HEK293T (cell line): ENCODE results near the gene SCNN1B.

Source experiments
- ARNT ChIP-seq: fragments of 450-650 bp; IDR thresholded peaks from 2 replicates; pipeline ENCODE4 v1.6.1; 2017; ENCODE audit warnings: mild to moderate bottlenecking
- BHLHE40 ChIP-seq: fragments of 450-650 bp; IDR thresholded peaks from 2 replicates; pipeline ENCODE4 v1.6.1; 2016; ENCODE audit warnings: mild to moderate bottlenecking, moderate library complexity, borderline replicate concordance
- CTBP1 ChIP-seq: fragments of 450-650 bp; IDR thresholded peaks from 2 replicates; pipeline ENCODE4 v1.6.1; 2016; ENCODE audit warnings: borderline replicate concordance
- ELF4 ChIP-seq: fragments of 450-650 bp; IDR thresholded peaks from 2 replicates; pipeline ENCODE4 v1.6.1; 2017; ENCODE audit warnings: antibody characterized with exemption
- FOXA1 ChIP-seq: fragments of 450-650 bp; IDR thresholded peaks from 2 replicates; pipeline ENCODE4 v1.6.1; 2016; ENCODE audit warnings: mild to moderate bottlenecking
- FOXK2 ChIP-seq: fragments of 450-650 bp; IDR thresholded peaks from 2 replicates; pipeline ENCODE4 v1.6.1; 2016; ENCODE audit warnings: mild to moderate bottlenecking
- FOXM1 ChIP-seq: fragments of 450-650 bp; IDR thresholded peaks from 2 replicates; pipeline ENCODE4 v1.6.1; 2017; ENCODE audit warnings: mild to moderate bottlenecking, borderline replicate concordance
- SP1 ChIP-seq: fragments of 450-650 bp; IDR thresholded peaks from 2 replicates; pipeline ENCODE4 v1.6.1; 2017
- SUZ12 ChIP-seq: fragments of 450-650 bp; IDR thresholded peaks from 2 replicates; pipeline ENCODE4 v1.6.1; 2016; ENCODE audit warnings: mild to moderate bottlenecking
- TARDBP ChIP-seq: fragments of 450-650 bp; IDR thresholded peaks from 2 replicates; pipeline ENCODE4 v1.6.1; 2016
- ZNF384 ChIP-seq: fragments of 450-650 bp; IDR thresholded peaks from 2 replicates; pipeline ENCODE4 v1.6.1; 2016
- TF ChIP-seq, protein P1 (sequence below): fragments of 450-650 bp; IDR thresholded peaks from 2 replicates; pipeline ENCODE4 v1.6.1; 2016

- no peak for TF ChIP-seq SUZ12
- no peak for TF ChIP-seq BHLHE40
- no peak for TF ChIP-seq ELF4
- TF ChIP-seq ZNF384, result no peak
- TF ChIP-seq ARNT, result no peak
- TF ChIP-seq SP1, result no peak
- TF ChIP-seq FOXA1, result no peak
- TF ChIP-seq, protein P1, sequence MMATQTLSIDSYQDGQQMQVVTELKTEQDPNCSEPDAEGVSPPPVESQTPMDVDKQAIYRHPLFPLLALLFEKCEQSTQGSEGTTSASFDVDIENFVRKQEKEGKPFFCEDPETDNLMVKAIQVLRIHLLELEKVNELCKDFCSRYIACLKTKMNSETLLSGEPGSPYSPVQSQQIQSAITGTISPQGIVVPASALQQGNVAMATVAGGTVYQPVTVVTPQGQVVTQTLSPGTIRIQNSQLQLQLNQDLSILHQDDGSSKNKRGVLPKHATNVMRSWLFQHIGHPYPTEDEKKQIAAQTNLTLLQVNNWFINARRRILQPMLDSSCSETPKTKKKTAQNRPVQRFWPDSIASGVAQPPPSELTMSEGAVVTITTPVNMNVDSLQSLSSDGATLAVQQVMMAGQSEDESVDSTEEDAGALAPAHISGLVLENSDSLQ, result no peak
- no peak for TF ChIP-seq FOXM1
- no peak for TF ChIP-seq CTBP1
- no peak for TF ChIP-seq TARDBP
- TF ChIP-seq FOXK2, result no peak
Measured at GRCh38 chr16:23268561-23268960, 33.5 kb upstream of the SCNN1B start.
